ENCODE measurements around the gene TICRR.
"Not testable (repeated sequence)": the region's sequence is repeated elsewhere in the genome, so short reads cannot be mapped to it uniquely, and the experiment has no call there.

Gene TICRR

GRCh38 chr15:89575656-89576416 is 567 bp downstream of the TICRR start:
- DNase-seq, result peak; percentile 9

- no peak for DNase-seq
Observed at GRCh38 chr15:89576417-89576773, 1.1 kb downstream of the TICRR start.

- DNase-seq, result no peak
Observed at GRCh38 chr15:89577776-89578115, 2.5 kb downstream of the TICRR start.

- no peak for DNase-seq
Observed at GRCh38 chr15:89578146-89578545, 2.9 kb downstream of the TICRR start.

- not testable (repeated sequence) for DNase-seq
Observed at GRCh38 chr15:89580747-89581146, 5.5 kb downstream of the TICRR start.

DNA sequence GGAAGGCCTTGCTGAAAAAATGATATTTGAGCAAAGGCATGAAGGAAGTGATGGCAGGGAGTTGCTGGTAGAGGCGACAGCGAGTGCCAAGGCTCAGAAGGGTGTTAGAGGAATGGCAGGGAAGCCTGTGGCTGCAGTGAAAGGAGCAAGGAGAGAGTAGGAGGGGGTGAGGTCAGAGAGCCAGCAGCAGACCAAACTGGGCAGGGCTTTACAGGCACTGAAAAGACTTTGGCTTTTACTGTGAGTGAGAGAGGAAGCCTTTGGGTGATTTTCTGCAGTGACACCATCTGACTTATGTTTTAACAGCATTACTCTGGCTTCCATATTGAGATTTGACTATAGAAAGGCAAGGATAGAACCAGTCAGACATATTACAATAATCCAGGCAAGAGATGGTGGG is 11.4 kb downstream of the TICRR start:
- DNase-seq, result no peak

GRCh38 chr15:89587955-89588354 is 12.7 kb downstream of the TICRR start:
- no peak for DNase-seq

DNA sequence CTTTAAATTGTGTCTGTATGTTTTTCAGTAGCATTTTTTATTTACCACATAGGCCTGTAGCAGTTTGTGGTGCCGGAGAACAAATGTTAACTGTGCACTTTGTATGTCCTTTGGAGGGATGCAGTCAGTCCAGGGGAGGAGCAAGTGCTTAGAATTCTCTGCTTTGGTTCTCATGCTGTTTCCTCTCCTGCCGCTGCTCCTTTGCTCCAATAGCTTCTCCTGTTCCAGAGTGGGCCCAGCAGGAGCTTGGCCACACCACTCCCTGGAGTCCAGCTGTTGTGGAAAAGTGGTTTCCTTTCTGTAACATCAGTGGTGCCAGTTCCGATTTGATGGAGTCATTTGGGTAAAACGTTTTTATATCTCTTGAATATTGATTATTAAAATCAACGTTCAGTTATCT is 16.6 kb downstream of the TICRR start:
- DNase-seq, result no peak

DNA sequence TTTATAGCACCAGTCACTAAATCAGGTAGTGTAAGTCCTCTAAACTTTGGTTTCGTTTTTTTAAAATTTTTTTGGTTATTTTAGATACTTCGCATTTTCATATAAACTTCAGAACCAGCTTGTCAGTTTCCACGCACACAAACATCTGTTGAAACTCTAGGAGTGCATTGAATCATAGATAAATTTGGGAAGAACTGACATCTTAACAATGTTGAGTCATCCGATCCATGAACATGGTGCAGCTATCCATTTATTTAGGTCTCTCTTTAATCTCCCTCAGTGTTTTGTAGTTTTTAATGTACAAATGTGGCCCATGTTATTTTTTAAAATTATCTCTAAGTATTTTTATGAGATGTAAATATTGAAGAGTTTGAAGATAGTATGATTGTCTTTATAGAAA is 17.7 kb downstream of the TICRR start:
- no peak for DNase-seq

- no peak for DNase-seq
Observed at GRCh38 chr15:89599021-89599420, 23.8 kb downstream of the TICRR start.

DNA sequence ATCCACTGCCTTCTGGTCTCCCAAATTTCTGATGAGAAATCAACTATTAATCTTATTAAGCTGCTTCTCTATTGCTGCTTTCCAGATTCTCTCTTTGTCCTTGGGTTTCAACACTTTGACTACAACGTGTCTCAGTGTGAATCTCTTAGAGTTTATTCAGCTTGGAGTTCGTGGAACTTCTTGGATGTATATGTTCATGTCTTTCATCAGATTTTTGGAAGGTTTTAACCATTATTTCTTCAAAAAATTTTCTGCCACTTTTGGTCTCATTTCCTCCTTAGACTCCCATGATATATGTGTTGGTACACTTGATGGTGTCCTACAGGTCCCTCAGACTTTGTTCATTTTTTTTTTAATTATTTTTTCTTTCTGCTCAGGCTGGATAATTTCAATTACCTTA is 36.0 kb downstream of the TICRR start:
- no peak for DNase-seq

DNA sequence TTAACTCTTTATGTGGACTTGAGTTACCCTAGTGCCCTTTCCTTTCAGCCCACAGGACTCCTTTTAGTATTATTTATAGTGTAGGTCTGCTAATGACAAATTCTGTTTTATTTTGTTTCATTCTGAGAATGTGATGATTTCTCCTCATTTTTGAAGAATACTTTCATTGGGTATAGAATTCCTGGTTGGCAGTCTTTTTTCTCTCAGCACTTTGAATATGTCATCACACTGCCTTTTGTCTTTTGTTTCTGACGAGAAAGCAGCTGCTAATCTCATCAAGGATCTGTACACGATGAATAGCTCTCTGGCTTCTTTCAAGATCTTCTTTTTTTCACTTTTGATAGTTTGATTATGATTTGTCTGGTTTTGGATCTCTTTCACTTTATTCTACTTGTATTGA is 37.8 kb downstream of the TICRR start:
- DNase-seq, result no peak

GRCh38 chr15:89614164-89614563 is 38.9 kb downstream of the TICRR start:
- no peak for DNase-seq

- DNase-seq, result no peak
Observed at GRCh38 chr15:89615135-89615534, 39.9 kb downstream of the TICRR start.

GRCh38 chr15:89616228-89616627 is 41.0 kb downstream of the TICRR start:
- no peak for DNase-seq

DNA sequence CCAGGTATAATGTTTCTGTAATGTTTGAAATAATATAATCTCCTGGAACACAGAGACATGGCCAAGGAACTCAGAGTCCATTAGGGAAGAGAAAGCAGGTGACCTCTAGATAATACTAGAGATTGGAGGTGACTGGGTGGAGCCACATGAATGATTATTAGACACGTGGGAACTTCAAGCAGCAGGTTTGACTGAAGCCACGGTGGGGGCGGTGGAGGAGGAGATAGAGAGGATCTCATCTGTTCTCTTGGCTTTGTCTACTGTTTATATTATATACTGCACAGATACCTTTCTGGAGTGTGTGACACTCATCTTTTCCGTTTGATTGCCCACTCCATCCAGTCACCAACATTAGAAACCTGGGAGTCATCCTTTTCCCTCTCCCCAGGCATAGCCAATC is 46.3 kb downstream of the TICRR start:
- no peak for DNase-seq

GRCh38 chr15:89623165-89623564 is 47.9 kb downstream of the TICRR start:
- DNase-seq, result no peak

- DNase-seq, result no peak
Observed at GRCh38 chr15:89625716-89626115, 50.4 kb downstream of the TICRR start.

DNA sequence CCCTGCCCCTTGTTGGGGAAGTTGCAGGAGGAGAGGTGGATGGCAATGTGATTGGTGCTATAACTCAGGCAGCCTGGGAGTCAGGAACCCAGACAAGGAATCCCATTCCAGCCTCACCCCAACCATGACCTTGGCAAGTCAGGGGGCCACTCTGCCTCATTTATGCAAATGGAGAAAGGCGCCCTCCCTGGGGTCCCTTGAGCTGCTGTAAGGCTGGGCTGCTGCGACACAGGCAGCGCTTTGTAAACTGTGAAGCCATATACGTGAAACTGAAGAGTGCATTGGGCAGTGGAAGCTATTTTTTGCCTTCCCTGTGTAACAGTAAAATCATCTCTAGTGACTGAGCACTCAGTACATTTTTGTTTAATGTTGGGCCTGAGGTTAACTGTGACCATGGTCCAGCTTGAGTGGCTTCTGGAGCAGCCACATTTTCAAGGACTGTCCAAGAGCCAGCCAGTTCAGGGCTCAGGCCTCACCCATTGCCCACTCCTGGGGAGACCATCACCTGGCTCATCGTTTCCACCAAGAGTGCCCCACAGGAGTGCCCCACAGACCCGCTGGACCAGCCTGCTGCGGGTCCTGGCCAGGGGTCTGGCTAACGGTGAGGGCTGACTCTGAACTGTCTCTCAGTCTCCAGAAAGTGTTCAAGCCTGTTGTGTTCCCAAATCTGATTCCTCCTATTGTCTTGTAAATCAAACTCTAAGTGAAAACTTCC is 52.1 kb downstream of the TICRR start:
- no peak for DNase-seq

GRCh38 chr15:89628301-89628700 is 53.0 kb downstream of the TICRR start:
- DNase-seq, result no peak

GRCh38 chr15:89628806-89629715 is 53.8 kb downstream of the TICRR start:
- no peak for DNase-seq

- no peak for DNase-seq
Observed at GRCh38 chr15:89629829-89630228, 54.6 kb downstream of the TICRR start.

- no peak for DNase-seq
Observed at GRCh38 chr15:89630260-89630659, 55.0 kb downstream of the TICRR start.

Data from CD4-positive, alpha-beta T cell treated with Interleukin-6 for 4 hours (primary cell).